HG03060 (cell line): ENCODE data around the gene COL9A2.

Source experiments
- ATAC-seq: cut with Tn5 transposase; IDR thresholded peaks from one replicate; pipeline ENCODE4 v1.9.1; 2021; ENCODE audit warnings: low read depth, moderate number of reproducible peaks; ENCODE audit not compliant: unreplicated experiment

COL9A2 gene

DNA sequence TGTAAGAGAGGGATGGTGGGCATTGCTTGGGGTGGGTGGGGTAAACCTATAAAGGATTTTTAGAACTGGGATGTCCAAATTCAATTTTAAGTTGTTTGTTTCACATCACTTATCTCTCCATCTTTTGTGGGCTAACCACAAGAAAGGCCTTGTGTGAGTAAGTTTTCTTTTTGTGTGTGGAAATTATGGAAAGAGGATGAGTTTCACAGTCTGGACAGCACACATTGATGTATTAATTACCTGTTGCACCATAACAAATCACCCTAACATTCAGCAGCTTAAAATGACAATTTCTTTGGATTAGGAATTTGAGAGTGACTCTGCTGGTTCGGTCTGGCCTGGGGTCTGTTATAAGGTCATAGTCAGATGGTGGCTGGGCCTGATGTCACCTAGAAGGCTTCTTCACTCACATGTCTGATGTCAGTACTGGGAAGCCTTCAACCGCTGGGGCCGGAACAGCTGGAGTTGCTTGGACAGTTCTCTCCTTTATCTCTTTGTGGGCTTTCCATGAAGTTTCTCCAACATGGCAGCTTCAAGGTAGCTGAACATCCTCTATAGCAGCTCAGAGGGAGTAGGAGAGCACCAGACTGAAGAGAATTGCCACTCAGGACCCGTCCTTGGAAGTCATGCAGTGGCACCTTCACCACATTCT lies 2.0 kb upstream of the COL9A2 start:
- no peak for ATAC-seq

DNA sequence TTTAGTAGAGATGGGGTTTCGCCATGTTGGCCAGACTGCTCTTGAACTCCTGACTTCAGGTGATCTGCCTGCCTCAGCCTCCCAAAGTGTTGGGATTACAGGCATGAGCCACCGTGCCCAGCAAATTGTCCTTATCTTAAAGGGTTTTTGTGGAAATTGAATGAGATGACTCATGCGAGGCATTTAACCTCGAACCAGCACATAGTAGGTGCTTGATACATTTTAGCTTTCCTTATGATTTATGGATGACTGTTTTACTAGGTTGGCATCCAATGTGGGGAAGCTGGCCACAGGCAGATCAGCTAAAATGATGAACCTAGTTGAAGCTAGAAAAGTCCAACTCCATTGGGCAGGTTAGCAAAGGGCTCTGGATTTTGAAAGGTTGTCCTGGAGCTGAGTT lies 1.4 kb upstream of the COL9A2 start:
- no peak for ATAC-seq

DNA sequence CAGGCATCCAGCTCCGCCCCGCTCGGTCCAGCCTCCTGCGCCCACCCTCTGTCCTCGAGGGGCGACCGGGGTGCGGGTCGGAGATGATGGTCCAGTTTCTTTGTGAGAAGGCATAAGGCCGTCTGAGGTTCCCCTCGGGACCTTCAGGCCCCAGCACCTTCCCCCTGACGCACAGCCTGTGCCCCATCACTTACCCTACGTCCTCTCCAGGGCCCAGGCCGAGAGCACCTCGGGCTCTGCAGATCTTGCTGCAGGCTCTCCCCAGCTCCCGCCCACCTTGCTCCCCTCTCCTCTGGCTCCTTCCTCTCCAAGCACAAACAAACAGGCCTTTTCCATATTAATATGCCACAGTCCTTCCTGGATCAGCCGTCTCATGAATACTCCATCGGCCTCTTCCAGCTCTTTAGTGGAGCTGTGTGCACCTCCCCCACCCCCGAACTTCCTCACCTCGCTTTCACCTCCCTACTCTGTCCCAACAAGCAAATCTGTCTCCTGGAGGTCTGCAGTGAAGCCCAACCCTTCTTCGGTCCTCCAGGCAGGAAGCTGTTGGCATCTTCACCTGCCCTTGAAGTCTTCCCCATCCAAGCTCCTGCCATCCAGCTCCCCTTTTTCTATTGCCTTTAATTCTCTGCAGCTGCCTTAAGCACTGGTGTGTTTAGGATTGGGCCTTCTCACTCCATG lies 448 bp upstream of the COL9A2 start:
- ATAC-seq, result no peak

DNA sequence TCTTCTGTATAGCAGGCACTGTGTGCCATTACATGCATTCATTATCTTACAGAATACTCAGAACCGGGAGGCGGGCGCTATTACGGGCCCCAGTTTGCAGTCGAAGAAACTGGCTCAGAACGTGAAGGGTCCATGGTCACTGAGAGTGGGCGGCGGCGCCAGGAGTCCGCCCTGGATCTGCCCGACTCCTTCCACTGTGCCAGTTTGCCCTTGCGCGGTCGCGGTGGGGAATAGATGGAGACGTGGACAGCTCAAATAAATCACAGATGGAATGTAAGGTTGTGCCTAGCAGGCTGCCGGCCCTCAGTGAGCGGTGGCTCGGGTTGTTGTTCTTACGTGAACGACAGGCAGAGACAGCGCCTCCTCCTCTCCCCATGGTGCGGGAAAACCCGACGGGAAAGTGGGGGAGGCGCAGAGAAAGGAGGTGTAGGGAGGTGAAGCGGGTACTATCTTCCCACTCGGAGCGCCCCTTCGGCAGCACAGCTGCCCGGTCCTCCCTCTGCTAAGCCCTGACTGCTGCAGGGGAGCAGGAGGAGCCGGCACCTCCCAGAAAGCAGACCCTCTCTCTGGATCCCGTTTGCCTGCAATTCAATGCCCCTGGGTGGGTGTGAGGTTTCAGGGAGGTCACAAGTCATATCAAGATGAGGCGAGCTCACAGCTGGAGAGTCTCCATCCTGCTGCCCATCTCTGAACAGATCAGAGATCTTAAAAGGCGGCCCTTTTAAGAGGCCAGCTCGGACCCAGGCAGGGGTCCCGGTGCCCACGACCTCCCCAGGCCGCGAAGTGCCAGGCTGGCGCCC lies 1.1 kb downstream of the COL9A2 start:
- ATAC-seq, result no peak

DNA sequence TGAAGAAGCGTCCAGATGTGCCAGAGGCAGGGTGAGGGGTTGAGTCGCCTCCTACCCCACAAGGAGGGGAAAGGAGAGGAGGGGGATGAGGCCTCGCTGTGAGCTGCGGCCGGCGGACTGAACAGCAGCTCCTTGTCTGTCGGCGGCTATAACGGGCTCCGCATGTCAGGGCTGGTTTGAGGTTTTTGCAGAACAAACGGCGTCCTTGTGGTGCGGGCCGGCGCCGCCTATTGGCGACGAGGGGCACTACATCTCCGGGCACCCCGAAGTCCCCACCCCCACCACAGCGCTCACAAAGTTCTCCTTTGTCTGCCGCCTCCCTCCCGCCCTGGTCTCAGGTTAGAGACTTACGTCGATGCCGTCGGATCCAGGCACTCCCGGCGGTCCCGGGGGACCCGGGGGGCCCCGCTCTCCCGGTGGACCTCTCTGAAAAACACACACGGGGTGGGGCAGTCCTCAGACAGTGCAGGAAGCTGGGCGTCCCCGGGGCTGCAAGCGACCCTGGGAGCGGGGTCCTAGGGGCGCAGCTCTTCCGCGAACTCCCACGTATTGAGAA lies 1.8 kb downstream of the COL9A2 start:
- no peak for ATAC-seq

DNA sequence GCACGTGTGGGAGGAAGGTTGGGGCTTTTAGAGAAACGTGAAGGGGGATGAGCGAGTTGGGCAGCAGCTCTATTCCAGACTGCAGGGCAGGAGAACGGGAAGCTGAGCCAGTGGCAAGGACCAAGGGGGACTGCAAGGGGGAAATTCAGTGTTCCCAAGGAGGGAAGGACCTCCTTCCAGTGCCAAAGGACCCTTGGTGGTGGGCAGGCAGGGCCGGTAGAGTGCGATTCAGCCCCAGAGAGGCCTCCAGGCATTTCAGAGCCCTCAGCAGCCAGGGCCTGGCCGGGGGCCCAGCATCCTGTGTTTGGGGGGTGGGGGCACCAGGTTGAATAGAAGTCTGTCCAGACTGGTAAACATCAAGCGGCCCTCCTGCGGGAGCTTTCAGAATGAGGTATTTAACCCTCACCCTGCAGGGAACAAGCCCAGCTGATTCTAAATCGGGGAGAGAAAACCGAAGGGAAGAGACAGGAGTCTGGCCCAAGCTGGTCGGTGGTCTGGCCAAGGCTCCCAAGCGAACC lies 2.3 kb downstream of the COL9A2 start:
- ATAC-seq, result no peak

DNA sequence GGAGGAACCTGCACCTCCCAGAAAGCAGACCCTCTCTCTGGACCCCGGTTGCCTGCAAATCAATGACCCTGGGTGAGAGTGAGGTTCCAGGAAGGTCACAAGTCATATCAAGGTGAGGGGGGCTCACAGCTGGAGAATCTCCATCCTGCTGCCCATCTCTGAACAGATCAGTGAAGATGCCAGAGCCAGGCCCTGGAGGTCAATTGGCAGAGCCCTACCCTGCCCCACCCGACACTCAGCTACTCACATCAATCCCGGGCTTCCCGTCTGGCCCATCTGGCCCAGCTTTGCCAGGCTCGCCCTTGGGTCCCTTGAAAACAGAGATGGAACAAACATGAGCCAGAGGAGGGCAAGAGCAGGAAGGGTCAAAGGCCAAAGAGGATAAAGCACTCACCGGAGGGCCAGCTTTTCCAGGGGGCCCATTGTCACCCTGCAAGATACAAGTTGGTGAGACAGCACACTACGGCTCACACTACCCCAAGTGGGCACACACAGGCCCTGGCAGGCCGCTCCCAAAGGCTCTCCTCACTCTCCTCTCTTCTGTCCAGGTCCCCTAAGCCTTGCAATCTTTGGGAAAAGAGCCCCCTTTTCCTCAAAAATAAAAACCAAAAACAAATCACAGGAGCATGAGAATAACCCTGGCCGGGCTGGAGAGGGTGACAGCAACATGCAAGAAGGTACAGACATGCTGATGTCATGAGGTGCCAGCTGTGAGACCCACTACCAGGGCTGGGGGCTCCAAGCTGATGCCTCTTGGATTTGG lies 2.9 kb downstream of the COL9A2 start:
- no peak for ATAC-seq

DNA sequence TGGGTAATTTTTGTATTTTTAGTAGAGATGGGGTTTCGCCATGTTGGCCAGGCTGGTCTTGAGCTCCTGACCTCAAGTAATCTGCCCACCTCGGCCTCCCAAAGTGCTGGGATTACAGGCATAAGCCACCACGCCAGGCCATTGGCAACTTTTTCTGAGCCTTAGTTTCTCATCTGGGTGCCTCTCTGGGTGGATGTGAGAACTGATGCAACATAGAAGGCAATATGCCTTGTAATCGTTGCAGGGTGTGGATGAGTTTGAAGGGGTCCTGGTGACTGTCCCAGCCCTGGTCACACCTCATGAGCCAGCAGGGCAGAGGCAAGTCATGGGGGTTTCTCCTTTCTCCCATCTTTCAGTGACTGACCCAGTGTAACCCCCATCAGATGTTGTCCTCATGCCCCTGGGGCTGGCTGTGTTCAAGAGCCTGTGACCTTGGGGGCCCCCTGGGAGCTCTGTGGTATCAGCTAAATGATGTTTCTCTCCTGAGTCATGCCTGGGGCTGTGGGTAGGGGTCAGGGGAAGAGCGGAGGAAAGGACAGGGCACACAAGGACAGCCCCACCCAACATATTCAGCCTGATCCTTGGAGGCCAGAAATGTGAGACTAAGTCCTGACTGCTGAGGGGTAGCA lies 3.6 kb downstream of the COL9A2 start:
- no peak for ATAC-seq

DNA sequence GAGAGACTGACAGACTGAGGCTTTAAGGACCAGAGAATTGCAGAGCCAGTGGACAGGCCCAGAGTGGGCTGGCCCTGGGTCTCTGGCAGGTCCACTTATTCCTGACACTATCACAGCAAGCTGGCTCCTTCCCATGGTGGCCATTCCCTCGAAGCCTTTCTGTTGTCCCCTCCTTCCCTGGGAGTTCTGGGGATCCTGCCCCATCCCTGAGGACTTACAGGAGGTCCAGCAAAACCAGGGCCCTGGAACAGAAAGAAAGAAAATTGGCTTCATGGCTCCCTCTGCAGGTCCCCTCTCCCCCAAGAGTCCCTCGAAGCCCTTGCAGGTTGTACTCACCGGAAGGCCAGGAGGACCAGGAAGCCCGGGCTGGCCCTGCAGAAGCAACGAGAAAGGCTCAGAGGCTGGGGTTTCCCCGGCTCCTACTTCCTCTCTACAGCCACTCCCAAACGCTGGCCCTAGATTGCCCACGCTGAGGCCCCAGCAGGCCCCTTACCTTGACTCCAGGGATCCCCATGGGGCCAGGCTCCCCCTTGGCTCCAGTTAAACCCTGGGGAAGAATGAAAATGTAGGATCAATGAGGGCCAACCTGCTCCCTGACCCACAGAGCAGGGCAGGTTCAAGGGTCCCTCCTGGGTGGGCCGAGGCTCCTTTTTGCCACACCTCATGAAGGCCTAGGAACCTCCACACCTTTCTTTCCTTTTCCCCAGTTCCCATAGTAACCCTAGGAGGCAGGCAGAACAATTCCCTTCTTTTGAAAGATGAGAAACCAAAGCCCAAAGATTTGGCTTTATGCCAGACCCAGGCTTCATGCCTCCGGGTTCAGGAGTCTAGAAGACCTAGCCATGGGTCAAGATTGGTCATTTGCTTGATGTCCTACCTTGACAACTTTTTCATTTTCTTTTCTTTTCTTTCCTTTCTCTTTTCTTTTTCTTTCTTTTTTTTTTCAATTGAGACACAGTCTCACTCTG lies 4.6 kb downstream of the COL9A2 start:
- ATAC-seq, result no peak

DNA sequence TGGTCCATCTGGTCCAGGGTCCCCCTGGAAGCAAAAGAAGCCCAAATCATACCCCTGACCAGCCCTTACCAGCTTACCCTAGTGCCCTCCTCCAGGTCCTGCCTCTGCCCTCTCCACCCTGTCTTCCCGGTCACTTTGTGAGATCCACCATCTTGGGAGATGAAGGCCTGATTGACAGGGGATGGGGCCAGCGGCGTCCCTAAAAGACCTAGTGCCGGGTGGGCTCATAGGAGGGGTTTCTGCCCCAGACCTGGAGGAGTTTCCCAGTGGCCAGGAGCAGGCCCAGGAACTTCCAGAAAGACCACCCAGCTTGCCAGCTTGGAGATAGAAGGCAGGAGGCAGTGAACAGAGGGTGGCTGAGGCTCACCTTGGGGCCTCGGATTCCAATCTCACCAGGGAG lies 5.4 kb downstream of the COL9A2 start:
- no peak for ATAC-seq

DNA sequence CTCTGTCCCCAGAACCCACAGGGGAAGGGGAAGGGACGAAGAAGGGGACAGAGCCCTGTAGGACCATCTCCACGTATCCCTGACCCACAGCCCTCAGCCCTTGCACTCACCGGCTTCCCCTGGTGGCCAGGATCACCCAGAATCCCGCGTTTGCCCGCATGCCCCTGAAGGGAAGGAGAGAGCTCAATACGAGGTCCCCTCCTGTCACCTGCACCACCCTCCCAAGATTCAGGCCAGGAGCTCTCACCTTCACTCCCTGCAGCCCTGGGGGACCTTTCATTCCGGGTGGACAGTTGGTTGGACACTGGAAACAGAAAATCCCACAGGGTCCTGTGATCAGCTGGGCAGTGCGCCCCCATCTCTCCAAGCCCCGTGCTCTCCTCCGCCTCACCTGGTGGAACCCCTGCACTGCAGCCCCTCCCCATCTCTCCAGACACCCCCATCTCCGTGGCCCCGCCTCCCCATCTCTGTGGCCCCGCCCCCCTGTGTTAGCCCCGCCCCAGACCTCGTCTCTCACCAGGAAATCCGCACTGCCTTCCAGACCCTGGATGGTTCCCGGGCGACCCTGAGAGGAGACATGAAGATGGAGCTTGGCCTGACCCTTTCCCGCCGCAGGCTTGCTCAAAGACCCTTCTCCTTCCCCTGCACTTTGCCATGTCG lies 6.0 kb downstream of the COL9A2 start:
- no peak for ATAC-seq

DNA sequence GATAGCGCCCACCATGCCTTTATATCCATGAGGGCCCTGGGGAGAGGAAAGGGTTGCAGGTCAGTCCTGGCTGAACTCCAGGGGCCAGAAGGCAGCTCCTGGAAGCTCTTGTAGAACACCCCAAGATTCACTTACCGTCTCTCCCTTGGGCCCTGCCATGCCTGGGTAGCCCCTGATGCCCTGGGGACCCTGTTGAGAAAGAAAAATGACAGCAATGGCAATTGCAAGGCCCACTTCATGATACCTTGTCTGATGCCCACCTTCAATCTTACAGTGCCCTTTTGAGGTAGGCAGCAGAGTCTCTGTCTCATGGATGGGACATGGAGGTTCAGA lies 7.0 kb downstream of the COL9A2 start:
- ATAC-seq, result no peak

DNA sequence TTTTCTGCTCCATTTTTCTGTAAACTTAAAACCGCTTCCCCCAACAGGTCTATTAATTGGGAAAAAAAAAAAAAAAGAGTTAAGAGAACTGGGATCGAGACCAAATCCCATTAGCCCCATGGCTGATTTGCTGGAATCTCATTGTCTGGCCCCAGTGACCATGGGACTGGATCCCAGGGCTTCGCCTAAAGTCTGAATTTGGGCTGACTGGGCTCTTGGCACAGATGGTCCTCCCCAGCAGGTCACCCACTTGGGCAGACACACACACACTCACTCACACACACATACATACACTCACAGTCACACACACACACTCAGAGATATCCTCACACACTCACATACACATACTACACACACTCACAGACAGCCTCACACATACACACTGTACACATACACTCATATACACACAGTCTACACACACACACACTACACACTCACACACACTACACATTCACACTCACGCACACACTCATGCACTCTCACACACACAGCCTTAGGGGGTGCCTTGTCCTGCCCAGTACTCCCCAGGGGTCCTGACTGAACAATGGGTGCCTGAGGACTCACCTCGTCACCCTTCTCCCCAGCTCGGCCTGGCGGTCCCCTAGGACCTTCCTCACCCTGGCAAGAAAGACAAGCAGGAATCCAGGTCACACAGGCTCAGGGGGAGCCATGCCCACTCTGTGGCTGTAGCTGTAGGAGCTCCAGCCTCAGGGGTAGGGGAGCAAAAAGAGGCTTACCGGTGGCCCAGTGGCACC lies 7.5 kb downstream of the COL9A2 start:
- ATAC-seq, result no peak

DNA sequence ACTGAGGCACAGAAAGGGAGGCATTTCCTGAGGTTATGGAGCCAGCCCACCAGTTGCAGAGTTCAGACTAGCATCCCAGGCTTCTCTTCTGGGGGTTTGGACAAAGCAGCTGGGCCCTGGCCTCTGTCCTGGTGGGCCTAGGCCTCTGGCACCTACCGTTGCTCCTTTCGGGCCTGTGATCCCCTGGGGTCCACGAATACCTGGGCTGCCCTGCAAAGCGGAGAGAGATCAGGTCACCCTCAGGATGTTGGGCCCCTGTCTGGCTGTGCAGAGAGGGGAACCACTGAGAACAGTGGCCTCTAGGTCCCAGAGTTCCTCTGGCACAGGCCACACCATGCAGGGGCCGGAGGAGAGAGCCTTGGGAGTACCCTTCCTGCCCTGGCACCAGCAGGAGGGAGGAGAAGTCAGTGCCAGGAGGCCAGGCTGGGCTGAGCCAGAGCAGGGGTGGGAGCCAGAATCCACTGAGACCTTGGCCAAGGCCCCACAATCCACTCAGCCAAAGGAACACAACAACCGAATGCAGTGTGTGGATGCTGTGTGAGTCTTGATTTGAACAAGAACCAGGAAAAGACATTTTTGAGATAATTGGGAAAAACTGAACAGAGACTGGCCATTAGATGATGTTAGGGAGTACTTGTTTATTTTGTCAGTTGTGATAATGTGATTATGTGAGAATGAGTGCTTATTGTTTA lies 8.9 kb downstream of the COL9A2 start:
- ATAC-seq, result no peak

DNA sequence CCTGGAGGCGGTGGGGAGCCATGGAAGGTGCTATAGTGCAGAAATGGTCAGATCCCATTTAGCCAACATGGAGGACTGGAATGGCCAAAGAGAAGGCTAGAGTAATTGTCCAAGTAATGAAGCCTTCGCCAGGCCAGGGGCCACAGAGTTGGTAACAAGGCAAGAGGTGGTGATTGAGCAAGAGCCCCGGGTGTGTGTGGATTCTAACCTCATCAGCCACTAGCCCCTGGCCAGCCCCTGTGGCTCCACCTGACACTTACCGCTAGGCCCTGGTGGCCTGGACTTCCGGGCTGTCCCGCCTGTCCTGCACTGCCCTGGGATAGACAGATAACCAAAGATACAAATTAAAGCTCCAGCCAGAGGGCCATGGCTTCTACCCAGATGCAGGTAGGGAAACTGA lies 9.9 kb downstream of the COL9A2 start:
- ATAC-seq, result no peak

DNA sequence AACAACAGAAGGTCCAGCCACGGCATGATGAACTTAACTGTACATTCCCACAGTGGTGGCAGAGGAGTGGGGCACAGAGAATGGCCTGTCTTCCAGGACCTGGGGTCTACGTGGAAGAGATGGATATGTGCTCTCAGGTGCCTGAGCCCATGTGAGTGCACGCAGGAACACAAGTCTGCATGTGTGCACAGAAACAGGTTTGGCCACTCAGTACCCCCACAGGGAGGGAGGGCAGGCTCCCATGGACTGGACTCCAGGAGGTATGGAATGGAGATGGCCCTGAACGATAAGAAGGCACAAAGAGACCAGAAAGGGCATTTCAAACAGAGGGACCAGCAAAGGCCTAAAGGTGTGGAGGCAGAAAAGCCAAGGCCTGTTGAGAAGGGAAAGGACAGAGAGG lies 10.8 kb downstream of the COL9A2 start:
- no peak for ATAC-seq

DNA sequence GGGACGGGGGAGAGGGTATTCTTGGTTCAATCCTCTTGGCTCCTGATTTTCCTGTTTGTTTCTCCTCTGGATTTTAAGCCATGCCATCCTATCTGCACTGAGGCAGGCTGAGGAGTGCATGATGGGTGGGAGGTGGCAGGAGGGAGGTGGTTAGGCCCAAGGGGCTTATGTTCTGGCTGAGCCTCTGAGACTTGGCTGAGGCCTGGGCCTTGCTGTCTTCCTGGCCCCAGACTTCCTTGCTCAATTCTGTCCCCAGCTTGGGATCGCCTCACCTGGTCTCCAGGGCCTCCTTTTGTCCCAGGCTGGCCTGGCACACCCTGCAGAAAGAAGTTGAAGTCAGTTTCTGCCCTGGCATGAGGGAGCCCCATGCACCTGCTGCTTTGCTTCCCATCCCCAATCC lies 11.2 kb downstream of the COL9A2 start:
- ATAC-seq, result no peak
